Measurements from ENCODE around the gene LPAR1. TPM values are rescaled to one million over a fixed set of nuclear protein-coding genes. Genes with fewer than 3 reads are reported as not detected.

The LPAR1 gene
- total and polyA plus RNA-seq, 2 of the 8 experiments (the other 6 are each of a cell fraction or from before 2014, with no cell fraction given) = 3.4 to 5.1 TPM

DNA sequence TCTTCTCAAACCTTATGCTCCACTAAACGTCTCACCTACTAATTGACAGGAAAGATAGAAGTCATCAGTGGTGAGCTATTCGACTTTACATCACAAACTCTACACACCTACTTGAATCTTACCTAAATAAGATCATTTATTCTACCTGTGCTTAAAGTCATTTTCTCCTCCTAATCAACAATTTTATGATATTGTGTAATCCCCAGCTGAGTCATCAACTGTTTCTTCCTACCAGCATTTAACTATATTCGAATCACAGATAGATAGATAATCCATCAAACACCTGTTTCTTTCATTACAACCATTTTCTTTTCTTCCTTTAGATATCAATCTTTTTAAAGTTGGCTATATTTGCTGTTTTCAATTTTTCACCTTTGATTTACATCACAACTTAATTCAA, 181.5 kb downstream of the LPAR1 start:
- ChIA-PET POLR2A (ENCODE audit: partially characterized antibody) (no interaction called here), CTCF (ENCODE audit: partially characterized antibody) (no interaction called here)
- TF ChIP-seq SP1 (IDR thresholded peaks at IDR 0.05; ENCODE audit: low read depth, low read length) (no peak), HDAC2 (IDR thresholded peaks at IDR 0.05; ENCODE audit: borderline replicate concordance in 1 of 2, low read depth in 2 of 2, low read length in 2 of 2) (no peak), TAF7 (optimal IDR thresholded peaks at IDR 0.05; ENCODE audit: borderline replicate concordance, low read depth, low read length) (no peak), FOSL1 (IDR thresholded peaks at IDR 0.05; ENCODE audit: insufficient read depth, low read depth, low read length) (no peak), CBX5 (IDR thresholded peaks at IDR 0.05; ENCODE audit: low read depth, low read length) (no peak), YY1 (IDR thresholded peaks at IDR 0.05; ENCODE audit: low read depth, low read length) (no peak), KDM4A (IDR thresholded peaks at IDR 0.05; ENCODE audit: low read depth, low read length, severe bottlenecking) (no peak), CREB1 (IDR thresholded peaks at IDR 0.05) (no peak), RAD21 (IDR thresholded peaks at IDR 0.05 in 1 of 2, conservative IDR thresholded peaks at IDR 0.05 in 1 of 2; ENCODE audit: low read depth in 2 of 2, low read length in 2 of 2) (no peak), POLR2AphosphoS5 (IDR thresholded peaks at IDR 0.05; ENCODE audit: low read depth, low read length) (no peak), TCF12 (IDR thresholded peaks at IDR 0.05; ENCODE audit: low read depth, low read length) (no peak), SIX5 (IDR thresholded peaks at IDR 0.05; ENCODE audit: low read depth, low read length) (no peak), GABPA (IDR thresholded peaks at IDR 0.05; ENCODE audit: borderline replicate concordance, insufficient read depth, low read length) (no peak), EZH2 (IDR thresholded peaks at IDR 0.05; ENCODE audit: low read depth, low read length, severe bottlenecking) (no peak), BCL11A (IDR thresholded peaks at IDR 0.05; ENCODE audit: low read depth in 2 of 2, low read length in 2 of 2) (no peak), JUND (IDR thresholded peaks at IDR 0.05; ENCODE audit: low read length) (no peak)

More for the DNA sequence above, 181.5 kb downstream of the LPAR1 start:
- Histone ChIP-seq H3K14ac (ENCODE audit: insufficient read length) (no peak overlapping the region), H3K27ac (ENCODE audit: low read depth, low read length) (no peak overlapping the region), H2BK20ac (ENCODE audit: low read length) (no peak overlapping the region), H3K27me3 (replicated peaks in 1 of 4; ENCODE audit: control insufficient read depth in 3 of 4, extremely low read depth in 1 of 4, insufficient read depth in 3 of 4, low read length in 3 of 4) (no peaks in the 10 kb centered on the region), H3K56ac (replicated peaks; ENCODE audit: insufficient read length, low read depth, low read length) (no peak overlapping the region), H4K8ac (ENCODE audit: extremely low read depth, insufficient read depth, low read length) (no peak overlapping the region), H3K18ac (ENCODE audit: extremely low read depth, low read length) (no peak overlapping the region), H3K79me2 (ENCODE audit: control insufficient read depth in 1 of 2, insufficient read depth in 2 of 2, low read length in 2 of 2) (no peaks in the 10 kb centered on the region), H2BK5ac (ENCODE audit: low read depth, low read length) (no peak overlapping the region), H3K9ac (replicated peaks in 1 of 4; ENCODE audit: extremely low read depth in 1 of 4, low read depth in 3 of 4, low read length in 3 of 4) (no peak overlapping the region), H4K91ac (replicated peaks; ENCODE audit: insufficient read length, low read length) (no peak overlapping the region), H3K4me3 (ENCODE audit: extremely low read depth in 1 of 4, insufficient read depth in 2 of 4, low read depth in 3 of 4, low read length in 4 of 4) (no peak overlapping the region), H2BK12ac (ENCODE audit: low read depth, low read length) (no peak overlapping the region), H3K79me1 (ENCODE audit: low read depth, low read length) (no peaks in the 10 kb centered on the region), H3K4me2 (ENCODE audit: insufficient read depth in 1 of 2, low read depth in 2 of 2, low read length in 2 of 2) (no peak overlapping the region), H3K36me3 (ENCODE audit: control insufficient read depth in 2 of 4, insufficient read depth in 4 of 4, low read length in 3 of 4) (no peaks in the 10 kb centered on the region), H4K20me1 (replicated peaks in 1 of 2; ENCODE audit: control insufficient read depth in 1 of 2, insufficient read depth in 2 of 2, low read length in 2 of 2) (no peaks in the 10 kb centered on the region), H2AK5ac (ENCODE audit: low read depth, low read length) (no peak overlapping the region), H3K23me2 (ENCODE audit: low read depth, low read length) (no peaks in the 10 kb centered on the region), H3K23ac (ENCODE audit: insufficient read length) (no peak overlapping the region), H3K4me1 (replicated peaks in 1 of 4; ENCODE audit: control insufficient read depth in 3 of 4, insufficient read depth in 4 of 4, low read length in 3 of 4) (no peaks in the 10 kb centered on the region), H4K5ac (ENCODE audit: insufficient read length, low read depth, low read length) (no peak overlapping the region), H2BK15ac (ENCODE audit: low read length) (no peak overlapping the region), H2AFZ (ENCODE audit: low read length) (no peak overlapping the region), H2BK120ac (replicated peaks; ENCODE audit: low read depth, low read length) (no peak overlapping the region), H3K4ac (replicated peaks; ENCODE audit: insufficient read length, low read depth, low read length) (no peak overlapping the region), H3K9me3 (ENCODE audit: insufficient read depth in 2 of 2, low read depth in 1 of 2, low read length in 1 of 2) (peaks cover 10 to 12% of the 10 kb centered on the region in 2 experiments)
- FAIRE-seq = no peak
- DNase-seq (ENCODE audit: low read depth in 1 of 2, low spot score in 2 of 2) = no peak
- WGBS, 2 experiments (ENCODE audit: extremely low coverage in 1 of 2, insufficient coverage in 1 of 2, insufficient read length in 1 of 2, insufficient replicate concordance in 2 of 2, low coverage in 1 of 2, low lambda C conversion rate in 2 of 2, missing lambda C conversion rate in 1 of 2) = 84% methylated on average over 3 of the region's 3 CpGs; no CpG with 5 or more reads in 1 of the 2 experiments
